Ovary (tissue), 3 donors: ENCODE results near the gene DDIT3.

ENCODE experiments used
- POLR2A ChIP-seq: fragments of 450-650 bp; IDR thresholded peaks from one replicate; pipeline ENCODE4 v1.6.1; 2017; ENCODE audit warnings: antibody characterized with exemption, mild to moderate bottlenecking, moderate library complexity
- TF ChIP-seq, protein P1 (sequence below), 3 donors: fragments of 450-650 bp in 2 of 3; fragments of 200-600 bp in 1 of 3; IDR thresholded peaks; one replicate each; pipeline versions ENCODE4 v1.5.1 to v1.8.0; 2016 to 2022; ENCODE audit warnings: antibody characterized with exemption in 3 of 3, mild to moderate bottlenecking in 1 of 3
- donor health status: DM: no; HTN: no; CAD: no.

DNA sequence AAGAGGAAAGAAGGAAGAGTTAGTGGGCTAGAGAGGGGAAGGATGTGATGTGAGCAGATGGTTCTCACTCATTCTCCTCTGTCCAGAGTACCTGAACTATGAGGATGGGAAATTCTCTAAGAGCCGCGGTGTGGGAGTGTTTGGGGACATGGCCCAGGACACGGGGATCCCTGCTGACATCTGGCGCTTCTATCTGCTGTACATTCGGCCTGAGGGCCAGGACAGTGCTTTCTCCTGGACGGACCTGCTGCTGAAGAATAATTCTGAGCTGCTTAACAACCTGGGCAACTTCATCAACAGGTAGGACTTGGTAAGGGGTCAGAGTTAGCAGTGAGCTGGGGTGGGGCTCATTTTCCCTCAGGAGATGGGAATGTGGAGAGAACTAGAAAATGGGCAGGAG is 7.6 kb downstream of the DDIT3 start:
- TF ChIP-seq, protein P1, sequence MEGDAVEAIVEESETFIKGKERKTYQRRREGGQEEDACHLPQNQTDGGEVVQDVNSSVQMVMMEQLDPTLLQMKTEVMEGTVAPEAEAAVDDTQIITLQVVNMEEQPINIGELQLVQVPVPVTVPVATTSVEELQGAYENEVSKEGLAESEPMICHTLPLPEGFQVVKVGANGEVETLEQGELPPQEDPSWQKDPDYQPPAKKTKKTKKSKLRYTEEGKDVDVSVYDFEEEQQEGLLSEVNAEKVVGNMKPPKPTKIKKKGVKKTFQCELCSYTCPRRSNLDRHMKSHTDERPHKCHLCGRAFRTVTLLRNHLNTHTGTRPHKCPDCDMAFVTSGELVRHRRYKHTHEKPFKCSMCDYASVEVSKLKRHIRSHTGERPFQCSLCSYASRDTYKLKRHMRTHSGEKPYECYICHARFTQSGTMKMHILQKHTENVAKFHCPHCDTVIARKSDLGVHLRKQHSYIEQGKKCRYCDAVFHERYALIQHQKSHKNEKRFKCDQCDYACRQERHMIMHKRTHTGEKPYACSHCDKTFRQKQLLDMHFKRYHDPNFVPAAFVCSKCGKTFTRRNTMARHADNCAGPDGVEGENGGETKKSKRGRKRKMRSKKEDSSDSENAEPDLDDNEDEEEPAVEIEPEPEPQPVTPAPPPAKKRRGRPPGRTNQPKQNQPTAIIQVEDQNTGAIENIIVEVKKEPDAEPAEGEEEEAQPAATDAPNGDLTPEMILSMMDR (IDR thresholded peaks at IDR 0.05): no peak
- TF ChIP-seq POLR2A: no peak
